Stimulated activated CD8-positive, alpha-beta memory T cell treated with anti-CD3 and anti-CD28 coated beads, Interleukin-7, amount 100 ng/mL, for 24 hours (primary cell): ENCODE data around the gene NCOA7.
"Not testable (repeated sequence)": the region's sequence is repeated elsewhere in the genome, so short reads cannot be mapped to it uniquely, and the experiment has no call there.

ENCODE experiments used
- DNase-seq: peaks from one replicate; pipeline ENCODE4 v3.0.0-alpha.2; 2020; ENCODE audit warnings: low read depth

NCOA7 gene

GRCh38 chr6:125871365-125871764 is 80.6 kb downstream of the NCOA7 start:
- no peak for DNase-seq

GRCh38 chr6:125872259-125872921 is 81.6 kb downstream of the NCOA7 start:
- DNase-seq = no peak

- no peak for DNase-seq
These were observed 91.5 kb downstream of the NCOA7 start for GRCh38 chr6:125882243-125882642.

- no peak for DNase-seq
These were observed 94.0 kb downstream of the NCOA7 start for GRCh38 chr6:125884634-125885371.

- no peak for DNase-seq
These were observed 95.3 kb downstream of the NCOA7 start for GRCh38 chr6:125886021-125886420.

- no peak for DNase-seq
These were observed 96.2 kb downstream of the NCOA7 start for GRCh38 chr6:125886914-125887313.

- DNase-seq = no peak
These were observed 96.6 kb downstream of the NCOA7 start for GRCh38 chr6:125887372-125887771.

- no peak for DNase-seq
These were observed 98.4 kb downstream of the NCOA7 start for GRCh38 chr6:125888989-125889656.

- DNase-seq = no peak
These were observed 109.0 kb downstream of the NCOA7 start for GRCh38 chr6:125899726-125900182.

GRCh38 chr6:125904871-125905270 is 114.1 kb downstream of the NCOA7 start:
- peak; percentile 21 for DNase-seq

GRCh38 chr6:125906158-125906998 is 115.6 kb downstream of the NCOA7 start:
- DNase-seq = peak; percentile 14

GRCh38 chr6:125910527-125910926 is 119.8 kb downstream of the NCOA7 start:
- no peak for DNase-seq

- DNase-seq = not testable (repeated sequence)
These were observed 120.3 kb downstream of the NCOA7 start for GRCh38 chr6:125911051-125911451.

- DNase-seq = not testable (repeated sequence)
These were observed 121.7 kb downstream of the NCOA7 start for GRCh38 chr6:125912430-125912829.

- DNase-seq = no peak
These were observed 122.4 kb downstream of the NCOA7 start for GRCh38 chr6:125913145-125913544.

GRCh38 chr6:125913864-125914351 is 123.1 kb downstream of the NCOA7 start:
- DNase-seq = no peak

- DNase-seq = no peak
These were observed 127.5 kb downstream of the NCOA7 start for GRCh38 chr6:125918230-125918629.

- DNase-seq = no peak
These were observed 128.2 kb downstream of the NCOA7 start for GRCh38 chr6:125918681-125919566.

GRCh38 chr6:125919618-125920017 is 128.9 kb downstream of the NCOA7 start:
- no peak for DNase-seq

GRCh38 chr6:125922322-125922860 is 131.6 kb downstream of the NCOA7 start:
- no peak for DNase-seq
